ENCODE measurements around the gene CCDC167.

Gene CCDC167

DNA sequence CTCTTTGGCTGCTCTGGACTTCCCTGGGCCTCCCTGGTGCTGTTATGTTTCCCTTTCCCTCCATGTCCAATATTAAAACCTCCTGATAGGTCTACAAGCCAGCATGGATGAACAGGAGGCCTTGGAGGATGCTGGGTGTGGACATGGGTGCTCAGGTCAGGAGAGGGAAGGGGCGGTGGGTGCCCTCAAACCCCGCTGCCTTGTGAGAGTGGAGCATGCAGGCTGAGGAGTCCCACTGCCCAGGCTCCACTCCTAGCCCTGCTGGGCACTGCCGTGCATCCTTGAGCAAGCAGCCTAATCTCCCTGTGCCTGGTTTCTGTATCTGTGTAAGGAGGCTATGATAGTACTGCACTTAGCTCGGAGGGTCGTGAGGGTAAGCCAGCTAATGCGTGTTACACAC lies 18.4 kb upstream of the CCDC167 start:
- TF ChIP-seq, protein P1, sequence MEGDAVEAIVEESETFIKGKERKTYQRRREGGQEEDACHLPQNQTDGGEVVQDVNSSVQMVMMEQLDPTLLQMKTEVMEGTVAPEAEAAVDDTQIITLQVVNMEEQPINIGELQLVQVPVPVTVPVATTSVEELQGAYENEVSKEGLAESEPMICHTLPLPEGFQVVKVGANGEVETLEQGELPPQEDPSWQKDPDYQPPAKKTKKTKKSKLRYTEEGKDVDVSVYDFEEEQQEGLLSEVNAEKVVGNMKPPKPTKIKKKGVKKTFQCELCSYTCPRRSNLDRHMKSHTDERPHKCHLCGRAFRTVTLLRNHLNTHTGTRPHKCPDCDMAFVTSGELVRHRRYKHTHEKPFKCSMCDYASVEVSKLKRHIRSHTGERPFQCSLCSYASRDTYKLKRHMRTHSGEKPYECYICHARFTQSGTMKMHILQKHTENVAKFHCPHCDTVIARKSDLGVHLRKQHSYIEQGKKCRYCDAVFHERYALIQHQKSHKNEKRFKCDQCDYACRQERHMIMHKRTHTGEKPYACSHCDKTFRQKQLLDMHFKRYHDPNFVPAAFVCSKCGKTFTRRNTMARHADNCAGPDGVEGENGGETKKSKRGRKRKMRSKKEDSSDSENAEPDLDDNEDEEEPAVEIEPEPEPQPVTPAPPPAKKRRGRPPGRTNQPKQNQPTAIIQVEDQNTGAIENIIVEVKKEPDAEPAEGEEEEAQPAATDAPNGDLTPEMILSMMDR (IDR thresholded peaks at IDR 0.05; ENCODE audit: borderline replicate concordance, control extremely low read depth, extremely low read depth, insufficient read depth, missing control alignments): no peak
- no peak for DNase-seq (ENCODE audit: low spot score)
- in situ Hi-C loops (cut with MboI; ENCODE audit: low sequenced_read_pairs, unreplicated experiment): no loop called here

DNA sequence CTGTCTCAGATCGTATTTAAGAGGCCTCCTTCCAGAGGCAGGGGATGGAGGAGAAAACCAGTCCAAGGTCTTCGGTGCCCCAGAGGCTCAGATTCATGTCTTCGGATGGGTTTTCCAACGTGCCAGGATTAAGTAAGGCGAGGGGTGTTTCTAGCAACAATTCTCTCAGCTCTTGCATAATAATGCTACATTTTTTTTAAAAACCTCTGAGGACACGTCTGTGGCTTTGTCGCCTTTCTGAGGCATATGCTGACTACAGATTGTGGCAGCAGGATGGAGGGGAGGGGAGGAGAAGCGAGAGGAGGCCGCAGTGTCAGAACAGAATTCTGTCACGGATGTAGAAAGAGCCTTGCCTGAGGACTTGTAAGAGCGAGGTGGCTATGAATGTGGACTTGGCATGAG lies 17.7 kb upstream of the CCDC167 start:
- TF ChIP-seq, protein P1 (IDR thresholded peaks at IDR 0.05; ENCODE audit: borderline replicate concordance, control extremely low read depth, extremely low read depth, insufficient read depth, missing control alignments): no peak
- in situ Hi-C loops (cut with MboI; ENCODE audit: low sequenced_read_pairs, unreplicated experiment): no loop called here
- DNase-seq (ENCODE audit: low spot score): no peak

DNA sequence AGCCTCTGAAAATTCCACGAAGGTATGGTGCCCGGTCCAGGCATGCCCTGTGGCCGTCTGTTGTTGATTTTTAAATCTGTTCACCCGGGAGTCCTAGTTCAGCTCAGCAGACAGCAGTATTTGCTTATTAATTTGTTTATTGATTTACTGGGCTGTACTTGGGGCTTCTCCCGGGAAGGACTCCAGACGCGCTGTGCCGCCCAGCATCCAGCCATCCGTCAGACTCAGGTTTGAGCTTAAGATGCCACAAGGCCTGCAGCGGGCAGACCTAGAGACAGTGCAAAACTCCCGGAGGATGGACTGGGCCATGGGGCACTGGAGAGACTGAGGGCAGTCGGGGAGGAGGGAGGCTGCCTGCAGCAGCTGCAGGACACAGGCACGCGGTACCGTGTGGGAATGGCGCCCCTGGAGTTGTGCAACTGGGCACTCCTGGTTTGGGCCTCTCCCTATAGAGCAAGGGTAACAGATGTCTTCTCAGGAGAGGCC lies 17.3 kb upstream of the CCDC167 start:
- DNase-seq (ENCODE audit: low spot score): no peak
- TF ChIP-seq, protein P1 (IDR thresholded peaks at IDR 0.05; ENCODE audit: borderline replicate concordance, control extremely low read depth, extremely low read depth, insufficient read depth, missing control alignments): no peak

DNA sequence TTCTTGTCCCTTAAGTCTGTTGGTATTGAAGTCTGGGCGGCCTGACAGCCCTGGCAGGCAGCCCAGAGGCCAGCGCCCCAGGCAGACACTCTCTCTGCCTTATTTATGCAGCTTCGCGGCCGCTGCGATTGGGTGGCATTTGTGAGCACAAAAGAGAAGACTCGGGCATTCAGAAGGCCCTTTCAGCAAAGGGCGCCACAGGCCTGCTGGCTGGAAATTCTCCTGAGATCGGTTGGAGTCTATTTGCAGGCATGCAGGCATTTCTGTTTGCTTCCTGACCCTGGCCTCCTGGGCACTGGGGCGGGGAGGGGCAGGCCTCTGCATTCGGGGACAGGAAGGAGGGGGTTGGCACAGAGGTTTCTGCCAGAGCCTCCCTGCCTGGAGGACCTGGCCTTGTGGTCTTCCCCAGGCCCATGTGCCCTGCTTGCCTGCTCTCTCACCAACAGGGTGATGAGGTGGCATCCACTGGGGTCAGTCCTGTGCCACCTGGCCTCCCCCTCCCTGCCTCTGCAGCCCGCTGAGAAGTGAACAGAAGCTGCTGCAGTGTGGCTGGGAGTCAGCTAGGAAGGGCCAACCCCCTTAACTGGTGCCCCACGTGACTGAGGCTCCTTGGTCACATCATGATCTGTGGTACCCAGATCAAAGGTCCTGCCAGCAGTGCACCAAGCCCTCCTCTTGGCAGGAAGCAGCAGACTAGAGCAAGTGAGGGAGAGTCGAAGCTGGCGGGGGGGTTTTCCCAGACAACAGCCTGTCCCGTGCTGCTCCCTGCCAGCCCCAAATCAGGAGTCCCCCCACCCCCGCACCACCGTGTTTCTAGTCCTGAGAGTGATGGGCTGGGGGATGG lies 16.6 kb upstream of the CCDC167 start:
- TF ChIP-seq, protein P1 (IDR thresholded peaks at IDR 0.05; ENCODE audit: borderline replicate concordance, control extremely low read depth, extremely low read depth, insufficient read depth, missing control alignments): no peak
- peak; percentile 86 for DNase-seq (ENCODE audit: low spot score)
- in situ Hi-C loops (cut with MboI; ENCODE audit: low sequenced_read_pairs, unreplicated experiment): no loop called here

More for the DNA sequence above, 17.3 kb upstream of the CCDC167 start:
- in situ Hi-C loops (cut with MboI; ENCODE audit: low sequenced_read_pairs, unreplicated experiment): no loop called here

DNA sequence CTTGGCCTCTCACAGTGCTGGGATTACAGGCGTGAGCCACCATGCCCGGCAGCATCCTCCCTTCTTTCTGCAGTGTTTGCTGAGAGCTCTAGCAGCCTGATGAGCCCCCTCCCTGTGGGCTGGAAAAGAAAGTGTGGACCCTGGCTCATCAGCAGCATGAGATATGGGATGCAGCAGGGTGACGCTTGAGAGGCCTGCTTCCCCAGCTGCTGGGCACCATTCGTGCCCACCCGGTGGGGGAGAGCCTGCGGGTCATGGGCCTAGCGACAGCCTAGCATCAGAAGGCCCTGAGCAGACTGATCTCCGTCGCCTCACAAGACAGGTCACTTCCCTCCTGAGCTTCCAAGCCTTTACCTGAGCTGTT lies 16.0 kb upstream of the CCDC167 start:
- DNase-seq (ENCODE audit: low spot score): no peak
- TF ChIP-seq, protein P1 (IDR thresholded peaks at IDR 0.05; ENCODE audit: borderline replicate concordance, control extremely low read depth, extremely low read depth, insufficient read depth, missing control alignments): no peak

DNA sequence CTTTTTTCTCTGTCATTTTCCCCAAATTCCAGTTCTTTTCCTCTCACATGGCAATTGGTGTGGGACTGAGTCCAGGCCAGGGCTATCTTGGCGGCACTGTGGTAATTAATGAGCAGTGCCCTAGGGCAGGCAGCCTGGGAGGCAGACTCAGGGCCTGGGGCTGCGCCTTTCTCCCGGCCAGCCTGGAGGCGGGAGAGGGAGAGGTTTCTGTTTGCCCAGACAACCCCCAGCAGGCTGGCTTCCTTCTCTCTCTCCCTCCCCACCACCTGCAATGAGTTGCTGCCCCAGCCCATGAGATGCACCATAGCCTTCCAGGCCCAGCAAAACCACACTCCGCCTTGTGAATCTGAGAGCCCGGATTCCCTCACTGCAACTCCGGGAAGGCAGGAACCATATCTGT lies 15.1 kb upstream of the CCDC167 start:
- DNase-seq (ENCODE audit: low spot score): no peak
- in situ Hi-C loops (cut with MboI; ENCODE audit: low sequenced_read_pairs, unreplicated experiment): no loop called here
- TF ChIP-seq, protein P1 (IDR thresholded peaks at IDR 0.05; ENCODE audit: borderline replicate concordance, control extremely low read depth, extremely low read depth, insufficient read depth, missing control alignments): no peak

More for the DNA sequence above, 16.0 kb upstream of the CCDC167 start:
- in situ Hi-C loops (cut with MboI; ENCODE audit: low sequenced_read_pairs, unreplicated experiment): no loop called here
